Ramos (cell line): ENCODE results near the gene MFN2.
"Not testable (repeated sequence)": the region's sequence is repeated elsewhere in the genome, so short reads cannot be mapped to it uniquely, and the experiment has no call there.

Experiments used
- in situ Hi-C: fragments of 300-500 bp; cut with MboI; formaldehyde crosslinking; loops from one replicate; pipeline ENCODE4 v1.14.3; 2022; ENCODE audit warnings: low sequenced_read_pairs; ENCODE audit not compliant: unreplicated experiment

Gene MFN2

GRCh38 chr1:11991969-11992676, 11.9 kb downstream of the MFN2 start:
- in situ Hi-C loops: no loop called here

- in situ Hi-C loops: no loop called here
Measured at GRCh38 chr1:11997081-11997850, 17.0 kb downstream of the MFN2 start.

GRCh38 chr1:11998636-11999035, 18.4 kb downstream of the MFN2 start:
- in situ Hi-C loops: no loop called here

GRCh38 chr1:11999236-11999635, 19.0 kb downstream of the MFN2 start:
- in situ Hi-C loops: no loop called here

- in situ Hi-C loops: no loop called here
Measured at GRCh38 chr1:12001249-12001917, 21.1 kb downstream of the MFN2 start.

GRCh38 chr1:12001996-12002493, 21.8 kb downstream of the MFN2 start:
- in situ Hi-C loops: no loop called here

- in situ Hi-C loops: no loop called here
Measured at GRCh38 chr1:12003762-12004161, 23.5 kb downstream of the MFN2 start.

- in situ Hi-C loops: no loop called here
Measured at GRCh38 chr1:12005488-12006166, 25.4 kb downstream of the MFN2 start.

- in situ Hi-C loops: no loop called here
Measured at GRCh38 chr1:12006167-12006921, 26.1 kb downstream of the MFN2 start.

GRCh38 chr1:12007204-12007603, 27.0 kb downstream of the MFN2 start:
- in situ Hi-C loops: no loop called here

GRCh38 chr1:12008355-12008754, 28.1 kb downstream of the MFN2 start:
- in situ Hi-C loops: not testable (repeated sequence)

GRCh38 chr1:12009318-12009947, 29.2 kb downstream of the MFN2 start:
- in situ Hi-C loops: no loop called here

GRCh38 chr1:12010746-12011570, 30.7 kb downstream of the MFN2 start:
- in situ Hi-C loops: no loop called here

GRCh38 chr1:12011998-12012397, 31.8 kb downstream of the MFN2 start:
- in situ Hi-C loops: no loop called here

- in situ Hi-C loops: no loop called here
Measured at GRCh38 chr1:12012560-12013316, 32.5 kb downstream of the MFN2 start.

GRCh38 chr1:12014141-12014991, 34.1 kb downstream of the MFN2 start:
- in situ Hi-C loops: no loop called here

GRCh38 chr1:12015001-12015491, 34.8 kb downstream of the MFN2 start:
- in situ Hi-C loops: no loop called here
